IMR-90 (cell line): ENCODE results near the gene PPEF2. TPM values are rescaled to one million over a fixed set of nuclear protein-coding genes. Genes with fewer than 3 reads are reported as not detected.
"Not testable (repeated sequence)": the region's sequence is repeated elsewhere in the genome, so short reads cannot be mapped to it uniquely, and the experiment has no call there.

Experiments
- ATAC-seq: fragments of 200-7000 bp; cut with Tn5 transposase; 2 replicates; pipeline ENCODE4 v1.9.1; 2020; ENCODE audit warnings: low read depth, mild to moderate bottlenecking, moderate library complexity
- BruUV-seq: library from RNA; stranded (reverse); fragments of 400-500 nt; replicated peaks from 2 replicates; lab custom pipeline; 2021; lab: Mats Ljungman, UMichigan
- CTCF ChIA-PET: fragments of 300-600 bp; formaldehyde crosslinking; extraction: SDS; loops from one replicate; lab custom pipeline; 2021; ENCODE audit warnings: antibody characterized with exemption; lab: Yijun Ruan, JAX
- POLR2A ChIA-PET: fragments of 300-600 bp; sonication (Branson Sonifier 250); formaldehyde crosslinking; loops from one replicate; lab custom pipeline; 2022; ENCODE audit warnings: antibody characterized with exemption; ENCODE audit not compliant: unreplicated experiment; lab: Charles Lee
- DNase-seq: peaks from one replicate; pipeline ENCODE4 v3.0.0; 2013
- H2AFZ ChIP-seq: replicated peaks from 2 replicates; pipeline ENCODE3; 2013; ENCODE audit warnings: low read length, mild to moderate bottlenecking; ENCODE audit not compliant: poor library complexity
- H2AK5ac ChIP-seq: 2 replicates; pipeline ENCODE4 v1.6.1; 2013; ENCODE audit warnings: low read depth, low read length, inconsistent platforms
- H2AK9ac ChIP-seq: replicated peaks from 2 replicates; pipeline ENCODE3; 2013; ENCODE audit warnings: mild to moderate bottlenecking, low read depth, low read length, moderate library complexity; ENCODE audit not compliant: poor library complexity
- H2BK120ac ChIP-seq: 2 replicates; pipeline ENCODE4 v1.6.1; 2013; ENCODE audit warnings: low read depth, low read length, inconsistent platforms
- H2BK15ac ChIP-seq: 3 replicates; pipeline ENCODE4 v1.6.1; 2013; ENCODE audit warnings: low read depth, low read length, inconsistent platforms
- H2BK20ac ChIP-seq: 2 replicates; pipeline ENCODE4 v1.6.1; 2013; ENCODE audit warnings: low read depth, mild to moderate bottlenecking, inconsistent platforms, low read length, moderate library complexity
- H2BK5ac ChIP-seq: 2 replicates; pipeline ENCODE4 v1.6.1; 2013; ENCODE audit warnings: mild to moderate bottlenecking, low read depth, low read length, inconsistent platforms; ENCODE audit not compliant: poor library complexity, severe bottlenecking
- H3K14ac ChIP-seq: replicated peaks from 2 replicates; pipeline ENCODE4 v1.6.1; 2013; ENCODE audit warnings: low read depth, low read length, inconsistent platforms
- H3K18ac ChIP-seq: 2 replicates; pipeline ENCODE4 v1.6.1; 2013; ENCODE audit warnings: low read depth, low read length, control low read depth
- H3K23ac ChIP-seq: 2 replicates; pipeline ENCODE4 v1.6.1; 2013; ENCODE audit warnings: low read depth, low read length, inconsistent platforms
- H3K27ac ChIP-seq: 2 replicates; pipeline ENCODE4 v1.5.1; 2013; ENCODE audit warnings: mild to moderate bottlenecking, control low read depth, low read length; ENCODE audit not compliant: insufficient read depth
- H3K27me3 ChIP-seq: 2 replicates; pipeline ENCODE4 v1.6.1; 2013; ENCODE audit warnings: low read length; ENCODE audit not compliant: control insufficient read depth, insufficient read depth
- H3K36me3 ChIP-seq: 2 replicates; pipeline ENCODE4 v1.6.1; 2013; ENCODE audit warnings: low read length, mixed read lengths; ENCODE audit not compliant: control insufficient read depth, insufficient read depth
- H3K4ac ChIP-seq: 2 replicates; pipeline ENCODE4 v1.6.1; 2013; ENCODE audit warnings: low read depth, low read length, inconsistent platforms
- H3K4me1 ChIP-seq: 2 replicates; pipeline ENCODE4 v1.6.1; 2013; ENCODE audit warnings: low read length, mixed read lengths; ENCODE audit not compliant: control insufficient read depth, insufficient read depth
- H3K4me2 ChIP-seq: 2 replicates; pipeline ENCODE4 v1.6.1; 2013; ENCODE audit warnings: low read depth, mild to moderate bottlenecking, control low read depth, low read length, moderate library complexity
- H3K4me3 ChIP-seq: 2 replicates; pipeline ENCODE4 v1.5.1; 2013; ENCODE audit warnings: low read depth, mild to moderate bottlenecking, control low read depth, low read length, moderate library complexity; ENCODE audit not compliant: insufficient read depth
- H3K56ac ChIP-seq: 2 replicates; pipeline ENCODE4 v1.6.1; 2013; ENCODE audit warnings: low read length, inconsistent platforms; ENCODE audit not compliant: insufficient read depth; ENCODE audit errors: extremely low read depth
- H3K79me1 ChIP-seq, 2 experiments: 2 replicates each; pipeline ENCODE4 v1.6.1; 2013; ENCODE audit warnings: low read length in 2 of 2, inconsistent platforms in 1 of 2, low read depth in 1 of 2
- H3K9ac ChIP-seq: 2 replicates; pipeline ENCODE4 v1.6.1; 2013; ENCODE audit warnings: low read depth, low read length, control low read depth
- H3K9me1 ChIP-seq: 2 replicates; pipeline ENCODE4 v1.6.1; 2013; ENCODE audit warnings: low read length, inconsistent platforms; ENCODE audit not compliant: insufficient read depth
- H3K9me3 ChIP-seq: 2 replicates; pipeline ENCODE4 v1.6.1; 2013; ENCODE audit warnings: low read length; ENCODE audit not compliant: control insufficient read depth, insufficient read depth
- H4K20me1 ChIP-seq: 2 replicates; pipeline ENCODE4 v1.6.1; 2013; ENCODE audit warnings: low read length, inconsistent platforms; ENCODE audit not compliant: insufficient read depth
- H4K5ac ChIP-seq: 2 replicates; pipeline ENCODE4 v1.6.1; 2013; ENCODE audit warnings: mild to moderate bottlenecking, low read depth, low read length, control low read depth
- H4K8ac ChIP-seq, 2 experiments: 2 replicates each; pipeline ENCODE4 v1.6.1; 2013; ENCODE audit warnings: low read depth in 2 of 2, low read length in 2 of 2, control low read depth in 1 of 2, inconsistent platforms in 1 of 2
- H4K91ac ChIP-seq: 2 replicates; pipeline ENCODE4 v1.6.1; 2013; ENCODE audit warnings: low read depth, low read length, inconsistent platforms; ENCODE audit not compliant: insufficient read depth
- CEBPB ChIP-seq: IDR thresholded peaks from 2 replicates; pipeline ENCODE4 v1.6.1; 2012; ENCODE audit warnings: low read depth, low read length, improper control_type of control experiment
- CTCF ChIP-seq: conservative IDR thresholded peaks from 2 replicates; pipeline ENCODE4 v1.5.1; 2012; ENCODE audit warnings: mild to moderate bottlenecking, low read depth, low read length, improper control_type of control experiment
- MAFK ChIP-seq: IDR thresholded peaks from 2 replicates; pipeline ENCODE4 v1.6.1; 2012; ENCODE audit warnings: low read depth, low read length, improper control_type of control experiment
- RAD21 ChIP-seq: IDR thresholded peaks from 2 replicates; pipeline ENCODE4 v1.6.1; 2012; ENCODE audit warnings: low read length, improper control_type of control experiment
- SMC3 ChIP-seq: fragments of 150-350 bp; IDR thresholded peaks from 2 replicates; pipeline ENCODE4 v1.6.1; 2016; ENCODE audit warnings: low read depth, mild to moderate bottlenecking, antibody characterized with exemption, low read length, moderate library complexity
- WGBS, 2 experiments: methylation state at CpG; one replicate each; pipeline versions ENCODE4 v1.1.5 to v1.1.7; 2013; ENCODE audit warnings: missing lambda C conversion rate in 2 of 2; ENCODE audit not compliant: insufficient read length in 1 of 2; ENCODE audit errors: extremely low coverage in 2 of 2; 5-methylcytosine and 5-hydroxymethylcytosine counted together
- dilution Hi-C: fragments of 300-500 bp; cut with HindIII; formaldehyde crosslinking; loops from one replicate; pipeline ENCODE4 v1.14.3; 2018; ENCODE audit warnings: low sequenced_read_pairs; ENCODE audit not compliant: unreplicated experiment
- in situ Hi-C: fragments of 300-500 bp; cut with MboI; formaldehyde crosslinking; loops from 3 replicates; pipeline ENCODE4 v1.14.3; 2019; ENCODE audit warnings: low sequenced_read_pairs, inconsistent platforms, mixed read lengths
- intact Hi-C: fragments of 100-400 bp; cut with micrococcal nuclease; formaldehyde crosslinking; loops from 2 replicates; pipeline ENCODE4 v1.10.0; 2022
- polyA plus RNA-seq, 3 experiments: library from polyadenylated mRNA; depleted of rRNA; stranded (reverse); fragments of >200 nt; gene quantifications; 2 replicates each; pipeline ENCODE4 v1.2.3, GENCODE V29; 2012; ENCODE audit warnings: low replicate concordance in 1 of 3
- total RNA-seq: library from RNA; depleted of rRNA; stranded (reverse); fragments of >200 nt; gene quantifications from 2 replicates; pipeline ENCODE4 v1.2.3, GENCODE V29; 2012

PPEF2 gene
- total and polyA plus RNA-seq, 2 of the 4 experiments (the other 2 are of a cell fraction), result not detected

DNA sequence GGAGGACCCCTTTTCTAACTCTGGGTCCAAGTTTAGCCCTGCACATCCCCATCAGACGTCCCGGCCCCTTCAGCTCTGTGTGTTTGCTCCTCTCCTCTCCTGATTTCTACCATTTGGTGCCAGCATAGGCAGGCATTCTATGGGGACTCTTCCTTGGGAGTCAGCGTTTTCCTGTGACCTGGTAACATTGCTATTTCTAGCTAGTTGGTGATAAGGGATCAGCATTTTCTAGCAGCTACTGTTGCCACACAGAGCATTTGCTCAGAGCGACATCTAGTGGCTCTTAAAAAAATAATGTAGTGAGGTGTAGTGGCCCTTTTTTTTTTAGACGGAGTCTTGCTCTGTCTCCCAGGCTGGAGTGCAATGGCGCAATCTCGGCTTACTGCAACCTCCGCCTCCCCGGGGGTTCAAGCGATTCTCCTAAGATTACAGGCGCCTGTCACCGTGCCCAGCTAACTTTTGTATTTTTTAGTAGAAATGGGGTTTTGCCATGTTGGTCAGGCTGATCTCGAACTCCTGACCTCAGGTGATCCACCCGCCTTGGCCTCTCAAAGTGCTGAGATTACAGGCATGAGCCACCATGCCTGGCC lies 54.0 kb downstream of the PPEF2 start:
- H3K4me1 ChIP-seq, result peaks cover 14% of the 10 kb centered on the region
- H3K56ac ChIP-seq, POLR2A ChIA-PET, H3K9me3 ChIP-seq, dilution Hi-C loops, H4K5ac ChIP-seq, BruUV-seq, H3K27me3 ChIP-seq, H3K23ac ChIP-seq, H3K36me3 ChIP-seq, H3K18ac ChIP-seq, H2BK5ac ChIP-seq, H3K4me2 ChIP-seq, H3K27ac ChIP-seq, H4K20me1 ChIP-seq, H3K79me1 ChIP-seq, H3K4me3 ChIP-seq, H2AK9ac ChIP-seq, H3K9ac ChIP-seq, H3K9me1 ChIP-seq: not testable (repeated sequence)
- DNase-seq (peak; percentile 95), ATAC-seq (peak; percentile 63)
- peak overlapping the region; percentile 48; the same call in 1 of the 2 replicates for H2BK20ac ChIP-seq
- CTCF ChIA-PET, result interaction anchor here (0.5 to 1.7 kb wide), 24 partner anchors 11 to 349 kb away, joined by 3 to 10 read pairs (median 4); partner anchors contain the start of gene USO1
- peak overlapping the region; percentile 52; the same call in 1 of the 2 replicates for H3K4ac ChIP-seq
- H3K14ac ChIP-seq, result 0 out of 2 replicates have a peak overlapping the region, but pooled peaks have one; percentile 10
- 0 out of 2 replicates have a peak overlapping the region, but pooled peaks have one; percentile 7 for H2AK5ac ChIP-seq
- WGBS, 2 experiments, result no CpG with 5 or more reads among the region's 14 CpGs
- in situ Hi-C loops (loop anchor here (5.0 kb wide), 1 partner anchor 271 kb away; no protein-coding TSS in a partner anchor), intact Hi-C loops (loop anchor here (2.0 to 5.0 kb wide), 3 partner anchors 123 to 193 kb away; partner anchors contain the start of genes G3BP2 and USO1)
- H2BK15ac ChIP-seq, result peak overlapping the region; percentile 44; the same call in 1 of the 3 replicates
- peak; percentile 65 for TF ChIP-seq SMC3
- peak; percentile 76 for TF ChIP-seq CTCF
- TF ChIP-seq MAFK, result peak; percentile 77
- peak; percentile 82 for TF ChIP-seq RAD21
- TF ChIP-seq CEBPB, result peak; percentile 89
- H2AFZ ChIP-seq, result peak overlapping the region; percentile 84
- peak overlapping the region; percentile 24; the same call in 1 of the 2 replicates for H4K91ac ChIP-seq
- peak overlapping the region in 1 of 2 experiments; percentile 37; a peak in 1 of 4 replicates for H4K8ac ChIP-seq
- H2BK120ac ChIP-seq, result peak overlapping the region; percentile 50; the same call in 1 of the 2 replicates
